Measurements from ENCODE around the gene MVB12B. TPM values are rescaled to one million over a fixed set of nuclear protein-coding genes. Genes with fewer than 3 reads are reported as not detected.

The MVB12B gene
- total RNA-seq, 1 donor from 2014 or later = 13.1 TPM

DNA sequence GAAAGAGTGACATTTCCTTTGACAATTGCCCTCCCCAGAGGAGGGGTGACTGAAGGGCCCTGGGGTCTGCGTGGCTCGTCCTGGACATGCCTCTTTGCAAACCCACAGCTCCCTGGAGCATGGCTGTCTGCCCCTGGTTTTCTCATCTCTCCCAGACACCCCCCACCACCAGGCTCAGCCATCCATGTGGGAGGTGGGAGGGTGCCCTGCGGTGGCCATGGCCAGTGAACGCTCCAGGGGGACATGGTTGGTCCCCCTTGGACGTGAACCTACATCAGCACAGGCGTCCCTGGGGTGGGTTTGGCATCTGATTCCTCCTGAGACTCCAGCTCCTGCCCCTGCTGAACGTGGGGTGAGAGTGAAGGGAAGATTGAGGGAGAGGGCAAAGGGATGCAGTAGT is 219.4 kb downstream of the MVB12B start:
- no peaks in the 10 kb centered on the region for H3K27me3 Mint-ChIP-seq (ENCODE audit: low read depth)
- TF ChIP-seq, protein P1, sequence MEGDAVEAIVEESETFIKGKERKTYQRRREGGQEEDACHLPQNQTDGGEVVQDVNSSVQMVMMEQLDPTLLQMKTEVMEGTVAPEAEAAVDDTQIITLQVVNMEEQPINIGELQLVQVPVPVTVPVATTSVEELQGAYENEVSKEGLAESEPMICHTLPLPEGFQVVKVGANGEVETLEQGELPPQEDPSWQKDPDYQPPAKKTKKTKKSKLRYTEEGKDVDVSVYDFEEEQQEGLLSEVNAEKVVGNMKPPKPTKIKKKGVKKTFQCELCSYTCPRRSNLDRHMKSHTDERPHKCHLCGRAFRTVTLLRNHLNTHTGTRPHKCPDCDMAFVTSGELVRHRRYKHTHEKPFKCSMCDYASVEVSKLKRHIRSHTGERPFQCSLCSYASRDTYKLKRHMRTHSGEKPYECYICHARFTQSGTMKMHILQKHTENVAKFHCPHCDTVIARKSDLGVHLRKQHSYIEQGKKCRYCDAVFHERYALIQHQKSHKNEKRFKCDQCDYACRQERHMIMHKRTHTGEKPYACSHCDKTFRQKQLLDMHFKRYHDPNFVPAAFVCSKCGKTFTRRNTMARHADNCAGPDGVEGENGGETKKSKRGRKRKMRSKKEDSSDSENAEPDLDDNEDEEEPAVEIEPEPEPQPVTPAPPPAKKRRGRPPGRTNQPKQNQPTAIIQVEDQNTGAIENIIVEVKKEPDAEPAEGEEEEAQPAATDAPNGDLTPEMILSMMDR (IDR thresholded peaks at IDR 0.05) = no peak
- peaks cover 3% of the 10 kb centered on the region for H3K9me3 Mint-ChIP-seq (ENCODE audit: low read depth)
- H3K4me1 Mint-ChIP-seq (ENCODE audit: low read depth) = no peaks in the 10 kb centered on the region
- no peak overlapping the region for H3K4me3 Mint-ChIP-seq (ENCODE audit: unreplicated experiment)
- no peaks in the 10 kb centered on the region for H3K36me3 Mint-ChIP-seq (ENCODE audit: low read depth)
- no peak overlapping the region for H3K27ac Mint-ChIP-seq (ENCODE audit: unreplicated experiment)
- peak; percentile 70 for DNase-seq (ENCODE audit: low spot score)

DNA sequence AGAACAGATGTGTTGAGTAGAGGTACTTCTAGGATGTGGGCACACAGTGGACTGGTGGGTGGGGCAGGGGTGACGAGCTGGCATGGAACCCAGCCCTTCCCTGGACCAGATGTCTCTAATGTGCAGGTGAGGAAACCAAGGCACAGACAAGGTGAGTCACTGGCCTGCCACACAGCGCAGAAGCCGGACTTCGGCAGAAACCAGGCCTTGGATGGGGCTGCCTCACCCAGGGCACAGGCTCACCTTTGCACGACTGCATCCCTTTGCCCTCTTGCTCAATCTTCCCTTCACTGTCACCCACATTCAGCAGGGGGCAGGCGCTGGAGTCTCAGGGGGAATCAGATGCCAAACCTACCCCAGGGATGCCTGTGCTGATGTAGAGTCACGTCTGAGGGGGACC is 221.7 kb downstream of the MVB12B start:
- TF ChIP-seq, protein P1 (IDR thresholded peaks at IDR 0.05) = no peak
- peaks cover 3% of the 10 kb centered on the region for H3K9me3 Mint-ChIP-seq (ENCODE audit: low read depth)

GRCh38 chr9:126549246-126550006 is 222.8 kb downstream of the MVB12B start:
- Mint-ChIP-seq H3K27me3 (ENCODE audit: low read depth) (no peaks in the 10 kb centered on the region), H3K36me3 (ENCODE audit: low read depth) (no peaks in the 10 kb centered on the region), H3K4me1 (ENCODE audit: low read depth) (no peaks in the 10 kb centered on the region), H3K4me3 (ENCODE audit: unreplicated experiment) (no peak overlapping the region), H3K27ac (ENCODE audit: unreplicated experiment) (no peak overlapping the region), H3K9me3 (ENCODE audit: low read depth) (peaks cover 3% of the 10 kb centered on the region)
- no peak for DNase-seq (ENCODE audit: low spot score)
- TF ChIP-seq, protein P1 (IDR thresholded peaks at IDR 0.05) = no peak

More for the DNA sequence above, 221.7 kb downstream of the MVB12B start:
- Mint-ChIP-seq H3K36me3 (ENCODE audit: low read depth) (no peaks in the 10 kb centered on the region), H3K27ac (ENCODE audit: unreplicated experiment) (no peak overlapping the region), H3K27me3 (ENCODE audit: low read depth) (no peaks in the 10 kb centered on the region), H3K4me1 (ENCODE audit: low read depth) (no peaks in the 10 kb centered on the region), H3K4me3 (ENCODE audit: unreplicated experiment) (no peak overlapping the region)
- DNase-seq (ENCODE audit: low spot score) = no peak

- no peak overlapping the region for H3K4me3 Mint-ChIP-seq (ENCODE audit: unreplicated experiment)
- no peak for DNase-seq (ENCODE audit: low spot score)
- H3K27ac Mint-ChIP-seq (ENCODE audit: unreplicated experiment) = no peak overlapping the region
- no peaks in the 10 kb centered on the region for H3K27me3 Mint-ChIP-seq (ENCODE audit: low read depth)
- no peaks in the 10 kb centered on the region for H3K4me1 Mint-ChIP-seq (ENCODE audit: low read depth)
- no peaks in the 10 kb centered on the region for H3K36me3 Mint-ChIP-seq (ENCODE audit: low read depth)
- H3K9me3 Mint-ChIP-seq (ENCODE audit: low read depth) = peaks cover 3% of the 10 kb centered on the region
- TF ChIP-seq, protein P1 (IDR thresholded peaks at IDR 0.05) = no peak
Observed at GRCh38 chr9:126550891-126551351, 224.3 kb downstream of the MVB12B start.

GRCh38 chr9:126551812-126552211 is 225.2 kb downstream of the MVB12B start:
- no peak overlapping the region for H3K27ac Mint-ChIP-seq (ENCODE audit: unreplicated experiment)
- H3K27me3 Mint-ChIP-seq (ENCODE audit: low read depth) = no peaks in the 10 kb centered on the region
- H3K4me1 Mint-ChIP-seq (ENCODE audit: low read depth) = no peaks in the 10 kb centered on the region
- no peaks in the 10 kb centered on the region for H3K9me3 Mint-ChIP-seq (ENCODE audit: low read depth)
- no peak for DNase-seq (ENCODE audit: low spot score)
- no peaks in the 10 kb centered on the region for H3K36me3 Mint-ChIP-seq (ENCODE audit: low read depth)
- TF ChIP-seq, protein P1 (IDR thresholded peaks at IDR 0.05) = no peak
- H3K4me3 Mint-ChIP-seq (ENCODE audit: unreplicated experiment) = no peak overlapping the region
